ENCODE data around the gene TCL1B.

Gene TCL1B

DNA sequence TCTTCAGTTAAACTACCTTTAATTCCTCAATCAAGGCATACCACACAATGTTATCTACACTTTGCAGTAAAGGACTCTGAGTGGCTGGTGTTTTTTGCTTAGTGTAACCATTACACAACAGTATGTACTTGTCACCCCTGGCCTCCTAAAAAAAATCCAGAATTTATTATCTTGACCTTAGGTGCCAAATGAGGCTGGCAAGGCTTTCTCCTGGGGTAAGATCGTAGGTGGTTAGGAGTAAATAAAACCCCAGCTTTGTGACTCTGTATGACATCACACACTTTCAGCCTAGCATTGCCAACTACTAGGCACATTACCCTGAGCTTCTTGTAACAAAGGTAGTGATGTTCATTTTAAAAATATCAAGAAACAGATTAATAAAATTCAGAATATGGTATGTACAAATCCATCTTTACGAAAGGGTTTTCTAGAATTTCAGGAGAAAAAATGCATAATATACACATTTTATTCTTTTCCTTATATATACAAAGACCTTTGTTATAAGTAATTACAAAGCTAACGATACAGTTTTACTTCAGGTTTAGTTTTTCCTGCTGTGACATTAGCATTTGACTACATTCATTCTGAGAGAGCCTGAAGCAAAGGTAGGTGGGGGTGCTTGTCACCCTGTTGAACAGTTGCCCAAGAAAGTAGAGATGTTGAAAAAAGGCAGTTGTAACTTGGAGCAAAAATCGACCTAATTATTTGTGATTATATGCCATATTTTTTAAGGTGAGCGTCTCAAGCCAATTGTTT, 14.2 kb downstream of the TCL1B start:
- no peak for TF ChIP-seq CTCF (IDR thresholded peaks at IDR 0.05; ENCODE audit: borderline replicate concordance, insufficient read depth, low read depth, low read length)
- no peak overlapping the region for H3K4me3 ChIP-seq (ENCODE audit: low read depth, low read length)

GRCh38 chr14:95701846-95702221, 15.6 kb downstream of the TCL1B start:
- no peak for TF ChIP-seq CTCF (IDR thresholded peaks at IDR 0.05; ENCODE audit: borderline replicate concordance, insufficient read depth, low read depth, low read length)
- no peak overlapping the region for H3K4me3 ChIP-seq (ENCODE audit: low read depth, low read length)

DNA sequence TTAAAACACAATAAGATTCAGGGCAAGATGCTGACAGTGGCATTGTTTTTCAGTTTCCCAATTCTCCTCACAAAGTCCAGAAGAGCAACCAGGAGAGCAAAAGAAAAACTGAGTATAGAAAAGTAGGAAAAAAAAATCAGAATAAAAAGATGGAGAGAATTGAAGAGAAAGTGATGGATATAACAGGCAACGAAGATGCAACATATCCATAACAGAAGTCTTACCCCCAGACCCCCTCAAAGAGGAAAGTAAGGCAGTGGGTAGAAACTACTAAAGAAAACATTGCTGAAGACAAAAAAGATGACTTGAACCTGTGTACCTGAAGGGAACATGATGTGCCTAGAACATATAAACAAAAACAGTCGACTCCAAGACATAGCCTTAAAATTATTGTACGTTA, 17.1 kb downstream of the TCL1B start:
- TF ChIP-seq CTCF (IDR thresholded peaks at IDR 0.05; ENCODE audit: borderline replicate concordance, insufficient read depth, low read depth, low read length): no peak
- no peak overlapping the region for H3K4me3 ChIP-seq (ENCODE audit: low read depth, low read length)

GRCh38 chr14:95703805-95704204, 17.6 kb downstream of the TCL1B start:
- no peak for TF ChIP-seq CTCF (IDR thresholded peaks at IDR 0.05; ENCODE audit: borderline replicate concordance, insufficient read depth, low read depth, low read length)
- no peak overlapping the region for H3K4me3 ChIP-seq (ENCODE audit: low read depth, low read length)

- no peak overlapping the region for H3K4me3 ChIP-seq (ENCODE audit: low read depth, low read length)
- no peak for TF ChIP-seq CTCF (IDR thresholded peaks at IDR 0.05; ENCODE audit: borderline replicate concordance, insufficient read depth, low read depth, low read length)
Observed at GRCh38 chr14:95705518-95705917, 19.3 kb downstream of the TCL1B start.

DNA sequence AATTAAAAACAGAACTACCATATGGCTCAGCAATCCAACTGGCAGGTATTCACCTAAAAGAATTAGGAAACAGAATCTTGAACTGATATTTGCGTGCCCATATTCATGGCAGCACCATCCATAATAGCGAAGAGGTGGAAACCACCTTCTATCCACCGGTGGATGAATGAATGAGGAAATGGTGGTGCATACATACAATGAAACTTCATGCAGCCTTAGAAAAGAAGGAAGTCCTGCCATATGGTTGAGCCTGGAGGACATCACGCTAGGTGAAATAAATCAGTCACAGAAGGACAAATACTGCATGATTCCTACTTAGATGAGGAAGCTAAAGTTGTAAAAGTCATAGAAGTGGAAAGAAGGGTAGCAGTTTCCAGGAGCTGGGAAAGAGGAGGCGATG, 21.1 kb downstream of the TCL1B start:
- no peak overlapping the region for H3K4me3 ChIP-seq (ENCODE audit: low read depth, low read length)
- TF ChIP-seq CTCF (IDR thresholded peaks at IDR 0.05; ENCODE audit: borderline replicate concordance, insufficient read depth, low read depth, low read length): no peak

DNA sequence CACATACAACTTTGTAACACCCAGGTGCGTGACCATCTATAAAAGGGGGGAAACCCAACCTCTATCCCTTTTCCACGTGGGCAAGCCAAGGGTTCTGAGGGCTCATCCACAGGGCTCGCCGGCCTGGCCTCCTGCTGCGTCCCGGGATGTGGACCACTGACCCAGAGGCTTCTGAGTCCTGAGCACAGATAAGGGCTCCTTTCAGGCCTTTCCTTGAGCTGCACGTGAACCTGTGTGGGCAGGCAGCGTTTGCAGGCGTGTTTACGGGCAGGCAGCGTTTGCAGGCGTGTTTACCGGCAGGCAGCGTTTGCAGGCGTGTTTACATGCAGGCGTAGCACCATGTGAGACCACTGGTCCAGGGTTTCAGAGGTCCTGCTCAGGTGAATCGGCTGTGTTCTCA, 23.9 kb downstream of the TCL1B start:
- TF ChIP-seq CTCF (IDR thresholded peaks at IDR 0.05; ENCODE audit: borderline replicate concordance, insufficient read depth, low read depth, low read length): no peak
- no peak overlapping the region for H3K4me3 ChIP-seq (ENCODE audit: low read depth, low read length)
